MM.1S (cell line): ENCODE measurements around the gene KRT23.

Experiments
- DNase-seq: peaks from one replicate; pipeline ENCODE4 v3.0.0-alpha.2; 2015
- H2AFZ ChIP-seq: fragments of 300-600 bp; sonication (generic); 2 replicates; pipeline ENCODE4 v1.6.0; 2016; ENCODE audit warnings: antibody characterized with exemption, low read length
- H3F3A ChIP-seq: fragments of 300-600 bp; sonication (generic); 2 replicates; pipeline ENCODE4 v1.6.1; 2016; ENCODE audit warnings: mild to moderate bottlenecking, antibody characterized with exemption, low read length, moderate library complexity, mixed read lengths; ENCODE audit not compliant: insufficient read depth
- H3K27ac ChIP-seq: fragments of 300-600 bp; sonication (generic); 2 replicates; pipeline ENCODE4 v1.5.1; 2016; ENCODE audit warnings: mild to moderate bottlenecking, low read length
- H3K27me3 ChIP-seq: fragments of 300-600 bp; sonication (generic); replicated peaks from 2 replicates; pipeline ENCODE4 v1.6.0; 2016; ENCODE audit warnings: low read length; ENCODE audit not compliant: insufficient read depth
- H3K36me3 ChIP-seq: fragments of 300-600 bp; sonication (generic); replicated peaks from 2 replicates; pipeline ENCODE4 v1.6.1; 2016; ENCODE audit warnings: mild to moderate bottlenecking, low read length, mixed read lengths; ENCODE audit not compliant: insufficient read depth
- H3K4me1 ChIP-seq: fragments of 300-600 bp; sonication (generic); 2 replicates; pipeline ENCODE4 v1.6.1; 2016; ENCODE audit warnings: low read length, mixed read lengths
- H3K4me2 ChIP-seq: fragments of 300-600 bp; sonication (generic); 2 replicates; pipeline ENCODE4 v1.6.0; 2016; ENCODE audit warnings: low read depth, low read length
- H3K4me3 ChIP-seq: fragments of 300-600 bp; sonication (generic); 2 replicates; pipeline ENCODE4 v1.5.1; 2016; ENCODE audit warnings: low read length, mixed read lengths
- H3K79me2 ChIP-seq: fragments of 300-600 bp; sonication (generic); 2 replicates; pipeline ENCODE4 v1.6.1; 2016; ENCODE audit warnings: mixed run types, low read length, mixed read lengths
- H3K9ac ChIP-seq: fragments of 300-600 bp; sonication (generic); 2 replicates; pipeline ENCODE4 v1.6.1; 2016; ENCODE audit warnings: low read length, mixed read lengths
- H3K9me2 ChIP-seq: fragments of 300-600 bp; sonication (generic); replicated peaks from 2 replicates; pipeline ENCODE4 v1.6.1; 2016; ENCODE audit warnings: mild to moderate bottlenecking, low read length, mixed read lengths; ENCODE audit not compliant: insufficient read depth
- H3K9me3 ChIP-seq: fragments of 300-600 bp; sonication (generic); replicated peaks from 2 replicates; pipeline ENCODE4 v1.6.1; 2016; ENCODE audit warnings: mild to moderate bottlenecking, low read length, mixed read lengths; ENCODE audit not compliant: insufficient read depth
- H4K20me1 ChIP-seq: fragments of 300-600 bp; sonication (generic); 2 replicates; pipeline ENCODE4 v1.6.1; 2016; ENCODE audit warnings: mild to moderate bottlenecking, low read length, moderate library complexity, mixed read lengths; ENCODE audit not compliant: insufficient read depth
- EZH2 ChIP-seq: fragments of 300-600 bp; sonication (generic); optimal IDR thresholded peaks from 2 replicates; pipeline ENCODE3; 2017; ENCODE audit warnings: low read depth, mild to moderate bottlenecking, antibody characterized with exemption, low read length, mixed read lengths
- EZH2phosphoT487 ChIP-seq: fragments of 300-600 bp; sonication (generic); IDR thresholded peaks from 2 replicates; pipeline ENCODE4 v1.6.1; 2018; ENCODE audit warnings: antibody characterized with exemption, low read length
- TF ChIP-seq, protein P1 (sequence below): fragments of 300-600 bp; sonication (generic); IDR thresholded peaks from 2 replicates; pipeline ENCODE4 v1.5.1; 2016; ENCODE audit warnings: antibody characterized with exemption, low read length, mixed read lengths

The KRT23 gene

DNA sequence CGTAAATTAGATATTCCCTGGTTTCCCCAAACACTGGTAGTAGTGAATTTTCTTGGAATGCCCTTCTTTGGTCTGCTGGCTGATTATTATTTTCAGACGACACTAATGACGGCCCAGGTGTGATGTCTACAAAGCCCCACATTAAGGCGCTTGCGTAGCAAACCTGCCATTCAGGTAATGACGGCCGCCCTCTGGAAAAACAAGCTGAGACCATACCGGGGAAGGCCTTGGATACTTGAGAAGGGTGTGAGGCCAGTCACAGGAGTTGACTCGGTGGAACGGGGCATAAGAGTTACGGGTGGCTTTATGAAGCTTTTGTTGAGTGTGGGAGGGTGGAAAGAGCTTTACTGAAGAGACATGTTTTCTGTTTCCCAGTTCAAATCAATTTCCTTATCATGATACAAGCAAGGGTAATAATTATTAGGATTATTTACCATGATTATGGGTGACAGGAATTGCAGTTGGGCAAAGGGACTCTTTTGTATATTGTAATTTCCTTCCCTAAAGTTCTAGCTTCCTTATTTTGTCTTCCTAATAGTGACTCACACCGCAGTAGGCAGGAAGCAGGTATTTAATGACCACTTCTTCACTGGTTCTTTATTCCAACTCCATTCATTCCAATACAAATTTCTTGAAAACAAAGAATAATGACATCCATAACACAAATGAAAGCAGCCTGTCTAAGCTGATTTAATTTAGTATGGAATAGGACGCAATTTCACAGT lies 24.8 kb downstream of the KRT23 start:
- H3K9ac ChIP-seq: no peak overlapping the region
- H3K4me3 ChIP-seq: no peak overlapping the region
- no peaks in the 10 kb centered on the region for H4K20me1 ChIP-seq
- no peaks in the 10 kb centered on the region for H3K9me2 ChIP-seq
- no peaks in the 10 kb centered on the region for H3F3A ChIP-seq
- no peaks in the 10 kb centered on the region for H3K27me3 ChIP-seq
- no peak overlapping the region for H3K4me2 ChIP-seq
- H3K4me1 ChIP-seq: 0 out of 2 replicates have a peak, but pooled peaks cover 4% of the 10 kb centered on the region
- no peak for DNase-seq
- no peaks in the 10 kb centered on the region for H3K9me3 ChIP-seq
- no peaks in the 10 kb centered on the region for H3K36me3 ChIP-seq
- H2AFZ ChIP-seq: no peak overlapping the region
- TF ChIP-seq, protein P1, sequence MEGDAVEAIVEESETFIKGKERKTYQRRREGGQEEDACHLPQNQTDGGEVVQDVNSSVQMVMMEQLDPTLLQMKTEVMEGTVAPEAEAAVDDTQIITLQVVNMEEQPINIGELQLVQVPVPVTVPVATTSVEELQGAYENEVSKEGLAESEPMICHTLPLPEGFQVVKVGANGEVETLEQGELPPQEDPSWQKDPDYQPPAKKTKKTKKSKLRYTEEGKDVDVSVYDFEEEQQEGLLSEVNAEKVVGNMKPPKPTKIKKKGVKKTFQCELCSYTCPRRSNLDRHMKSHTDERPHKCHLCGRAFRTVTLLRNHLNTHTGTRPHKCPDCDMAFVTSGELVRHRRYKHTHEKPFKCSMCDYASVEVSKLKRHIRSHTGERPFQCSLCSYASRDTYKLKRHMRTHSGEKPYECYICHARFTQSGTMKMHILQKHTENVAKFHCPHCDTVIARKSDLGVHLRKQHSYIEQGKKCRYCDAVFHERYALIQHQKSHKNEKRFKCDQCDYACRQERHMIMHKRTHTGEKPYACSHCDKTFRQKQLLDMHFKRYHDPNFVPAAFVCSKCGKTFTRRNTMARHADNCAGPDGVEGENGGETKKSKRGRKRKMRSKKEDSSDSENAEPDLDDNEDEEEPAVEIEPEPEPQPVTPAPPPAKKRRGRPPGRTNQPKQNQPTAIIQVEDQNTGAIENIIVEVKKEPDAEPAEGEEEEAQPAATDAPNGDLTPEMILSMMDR: no peak
- TF ChIP-seq EZH2: no peak
- no peak for TF ChIP-seq EZH2phosphoT487
- H3K79me2 ChIP-seq: no peaks in the 10 kb centered on the region
- H3K27ac ChIP-seq: no peak overlapping the region

DNA sequence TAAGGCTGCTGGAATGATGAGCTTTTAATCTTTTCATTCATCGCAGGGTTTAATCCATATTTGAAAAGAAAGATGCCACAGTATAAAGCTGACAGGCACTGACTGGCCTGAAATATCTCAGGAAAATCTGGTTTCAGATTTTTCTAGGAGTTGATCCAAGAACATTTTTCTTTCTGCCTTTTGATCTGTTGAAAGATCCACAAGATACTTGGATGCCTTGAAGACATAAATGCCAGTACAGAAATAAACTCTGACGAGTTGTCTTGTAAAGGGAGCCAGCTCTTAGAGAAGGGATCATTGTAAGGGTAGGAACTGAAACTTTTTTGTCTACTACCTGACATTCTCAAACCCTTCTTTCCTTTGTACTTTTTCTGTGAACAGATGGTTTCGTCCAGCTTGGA lies 27.0 kb downstream of the KRT23 start:
- no peak overlapping the region for H2AFZ ChIP-seq
- H3K79me2 ChIP-seq: no peaks in the 10 kb centered on the region
- H3K4me2 ChIP-seq: no peak overlapping the region
- H3K36me3 ChIP-seq: no peaks in the 10 kb centered on the region
- H3K9me2 ChIP-seq: no peaks in the 10 kb centered on the region
- 0 out of 2 replicates have a peak, but pooled peaks cover 4% of the 10 kb centered on the region for H3K4me1 ChIP-seq
- no peaks in the 10 kb centered on the region for H4K20me1 ChIP-seq
- no peak overlapping the region; the same call in 1 of the 2 replicates for H3K9ac ChIP-seq
- TF ChIP-seq, protein P1: no peak
- TF ChIP-seq EZH2: no peak
- TF ChIP-seq EZH2phosphoT487: no peak
- no peak overlapping the region for H3K27ac ChIP-seq
- H3K4me3 ChIP-seq: no peak overlapping the region
- no peaks in the 10 kb centered on the region for H3K27me3 ChIP-seq
- DNase-seq: peak; percentile 18
- H3K9me3 ChIP-seq: no peaks in the 10 kb centered on the region
- no peaks in the 10 kb centered on the region for H3F3A ChIP-seq

DNA sequence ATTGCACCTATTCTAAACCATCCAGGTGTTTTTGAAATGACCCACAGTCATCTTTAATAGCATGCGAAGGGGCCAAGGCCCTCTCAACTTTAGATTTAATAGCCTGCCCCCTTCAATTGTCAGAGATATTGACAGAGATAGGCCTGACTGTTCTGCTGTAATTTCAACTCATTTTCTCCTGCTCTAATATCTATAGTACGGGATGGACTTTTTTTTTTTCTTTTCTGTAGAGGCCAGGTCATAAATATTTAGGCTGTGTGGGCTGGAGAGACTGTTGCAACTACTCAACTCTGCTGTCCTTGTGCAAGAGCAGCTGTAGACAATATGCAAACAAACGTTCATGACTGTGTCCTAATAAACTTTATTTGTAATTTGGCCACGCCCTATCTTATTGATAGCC lies 27.7 kb downstream of the KRT23 start:
- H3K9me3 ChIP-seq: no peaks in the 10 kb centered on the region
- H3K27me3 ChIP-seq: no peaks in the 10 kb centered on the region
- no peak overlapping the region for H3K4me2 ChIP-seq
- no peaks in the 10 kb centered on the region for H4K20me1 ChIP-seq
- no peak for DNase-seq
- 0 out of 2 replicates have a peak, but pooled peaks cover 4% of the 10 kb centered on the region for H3K4me1 ChIP-seq
- H3K36me3 ChIP-seq: no peaks in the 10 kb centered on the region
- no peak overlapping the region for H3K27ac ChIP-seq
- H2AFZ ChIP-seq: no peak overlapping the region
- H3K9me2 ChIP-seq: no peaks in the 10 kb centered on the region
- no peak overlapping the region for H3K4me3 ChIP-seq
- H3K79me2 ChIP-seq: no peaks in the 10 kb centered on the region
- H3K9ac ChIP-seq: no peak overlapping the region
- H3F3A ChIP-seq: no peaks in the 10 kb centered on the region
- TF ChIP-seq, protein P1: no peak
- TF ChIP-seq EZH2phosphoT487: no peak
- TF ChIP-seq EZH2: no peak
